Hematopoietic multipotent progenitor cell treated with erythropoietin and hydrocortisone succinate and interleukin-3 and kit ligand, for 8 days (in vitro differentiated cells): ENCODE results near the gene CMTR2.
"Not testable (repeated sequence)": the region's sequence is repeated elsewhere in the genome, so short reads cannot be mapped to it uniquely, and the experiment has no call there.

Experiments used
- DNase-seq: peaks from one replicate; pipeline ENCODE4 v3.0.0-alpha.2; 2015

CMTR2 gene

GRCh38 chr16:71288890-71289731, at the start of gene CMTR2:
Gene CMTR2 (minus strand): TSS chr16:71289402. CDS start chr16:71285920, 3,482 bp downstream.
- peak; percentile 98 for DNase-seq

- no peak for DNase-seq
Measured at GRCh38 chr16:71338632-71339031, 49.4 kb upstream of the CMTR2 start.

GRCh38 chr16:71338193-71338592, 49.0 kb upstream of the CMTR2 start:
- DNase-seq, result no peak

- no peak for DNase-seq
Measured at GRCh38 chr16:71337631-71338030, 48.4 kb upstream of the CMTR2 start.

- no peak for DNase-seq
Measured at GRCh38 chr16:71328151-71328550, 38.9 kb upstream of the CMTR2 start.

GRCh38 chr16:71327720-71328119, 38.5 kb upstream of the CMTR2 start:
- DNase-seq, result no peak

GRCh38 chr16:71319999-71320398, 30.8 kb upstream of the CMTR2 start:
- no peak for DNase-seq

GRCh38 chr16:71315269-71315668, 26.1 kb upstream of the CMTR2 start:
- DNase-seq, result no peak

GRCh38 chr16:71313591-71313990, 24.4 kb upstream of the CMTR2 start:
- not testable (repeated sequence) for DNase-seq

- DNase-seq, result peak; percentile 36
Measured at GRCh38 chr16:71311553-71312158, 22.5 kb upstream of the CMTR2 start.

- no peak for DNase-seq
Measured at GRCh38 chr16:71303938-71304337, 14.7 kb upstream of the CMTR2 start.

- no peak for DNase-seq
Measured at GRCh38 chr16:71297341-71297634, 8.1 kb upstream of the CMTR2 start.

- no peak for DNase-seq
Measured at GRCh38 chr16:71296584-71297340, 7.6 kb upstream of the CMTR2 start.

- no peak for DNase-seq
Measured at GRCh38 chr16:71295950-71296349, 6.7 kb upstream of the CMTR2 start.

- no peak for DNase-seq
Measured at GRCh38 chr16:71293919-71294318, 4.7 kb upstream of the CMTR2 start.

GRCh38 chr16:71292095-71292494, 2.9 kb upstream of the CMTR2 start:
- not testable (repeated sequence) for DNase-seq

- no peak for DNase-seq
Measured at GRCh38 chr16:71289732-71290062, 495 bp upstream of the CMTR2 start.

GRCh38 chr16:71288570-71288889, 672 bp downstream of the CMTR2 start:
- DNase-seq, result no peak

GRCh38 chr16:71287911-71288310, 1.3 kb downstream of the CMTR2 start:
- no peak for DNase-seq

GRCh38 chr16:71287454-71287853, 1.7 kb downstream of the CMTR2 start:
- no peak for DNase-seq

GRCh38 chr16:71283612-71284011, 5.6 kb downstream of the CMTR2 start:
- no peak for DNase-seq

- no peak for DNase-seq
Measured at GRCh38 chr16:71282943-71283342, 6.3 kb downstream of the CMTR2 start.

- DNase-seq, result no peak
Measured at GRCh38 chr16:71276589-71277334, 12.4 kb downstream of the CMTR2 start.

GRCh38 chr16:71273384-71273783, 15.8 kb downstream of the CMTR2 start:
- DNase-seq, result no peak
